Ureter (tissue), 1 donor: ENCODE measurements around the gene HS6ST1. TPM values are rescaled to one million over a fixed set of nuclear protein-coding genes. Genes with fewer than 3 reads are reported as not detected.

Experiments used
- DNase-seq: peaks from one replicate; pipeline ENCODE4 v3.0.0-alpha.2; 2020; ENCODE audit warnings: low spot score
- total RNA-seq: library from RNA; stranded (reverse); gene quantifications from one replicate; pipeline ENCODE4 v1.2.4, GENCODE V29; 2023
- donor health status: DM: yes; HTN: yes; CAD: no.

HS6ST1 gene
- total RNA-seq, 1 donor from 2014 or later, result 56.0 TPM

DNA sequence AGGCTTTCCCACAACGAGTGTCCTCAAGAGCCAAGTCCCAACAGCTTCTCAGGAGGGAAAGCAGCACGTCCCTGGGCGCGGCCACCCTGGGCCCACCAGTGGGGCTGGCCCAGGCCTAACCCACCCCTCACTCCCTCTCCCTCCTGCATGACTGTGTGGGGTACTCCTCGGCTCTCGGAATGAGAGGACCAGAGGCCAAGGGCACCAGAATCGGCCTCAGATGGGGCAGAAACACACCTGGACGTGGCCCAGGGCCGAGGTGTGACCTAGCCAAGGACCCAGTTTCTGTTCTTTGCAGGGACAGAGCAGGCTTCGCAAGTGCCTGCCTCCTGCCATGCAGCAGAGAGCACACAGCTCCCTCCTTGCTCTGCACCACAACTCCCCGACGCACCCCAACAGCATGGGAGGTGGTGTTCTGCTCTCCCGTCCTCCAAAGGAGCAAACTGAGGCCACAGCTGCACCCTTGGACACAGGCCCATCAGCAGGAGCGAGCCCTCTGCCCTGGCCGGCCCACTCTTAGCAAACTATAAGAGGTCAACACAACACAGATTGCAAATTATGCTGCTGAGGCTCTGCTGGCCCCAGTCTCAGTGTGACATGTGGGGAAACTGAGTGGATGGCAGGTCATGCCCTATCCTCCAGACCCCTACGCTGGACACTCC is 19.7 kb downstream of the HS6ST1 start:
- no peak for DNase-seq

GRCh38 chr2:128298286-128298685 is 20.4 kb downstream of the HS6ST1 start:
- no peak for DNase-seq

DNA sequence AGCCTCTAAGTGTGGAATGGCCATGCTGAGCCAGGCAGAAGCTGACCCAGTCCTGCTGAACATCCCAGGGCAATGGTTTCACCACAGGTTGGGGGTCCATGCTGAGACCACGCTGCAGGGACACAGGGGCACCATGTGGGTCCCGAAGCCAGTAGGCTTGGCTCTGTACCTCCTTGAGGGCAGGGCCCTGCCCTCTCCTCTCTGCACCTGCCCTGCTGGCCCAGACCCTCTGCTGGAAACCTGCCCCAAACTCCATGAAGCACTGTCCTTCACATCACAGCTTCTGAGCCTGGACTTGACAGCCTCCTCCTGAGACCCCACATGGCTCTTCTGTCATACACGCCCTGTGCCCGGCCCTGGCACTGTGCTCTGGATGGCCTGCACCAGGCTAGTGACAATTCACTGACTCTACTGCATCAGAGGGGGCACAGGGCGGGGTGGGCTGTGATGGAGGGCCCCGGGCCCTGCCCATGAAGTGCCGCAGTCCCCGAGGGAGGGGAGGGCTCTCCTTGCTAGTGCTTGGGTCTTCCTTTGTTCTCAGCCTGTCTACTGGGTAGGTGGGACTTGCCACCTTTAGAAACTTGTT is 24.7 kb downstream of the HS6ST1 start:
- DNase-seq, result no peak

- DNase-seq, result no peak
These were observed 25.3 kb downstream of the HS6ST1 start for GRCh38 chr2:128293426-128293755.

- DNase-seq, result no peak
These were observed 25.9 kb downstream of the HS6ST1 start for GRCh38 chr2:128292599-128293425.

- DNase-seq, result no peak
These were observed 26.6 kb downstream of the HS6ST1 start for GRCh38 chr2:128291844-128292598.

DNA sequence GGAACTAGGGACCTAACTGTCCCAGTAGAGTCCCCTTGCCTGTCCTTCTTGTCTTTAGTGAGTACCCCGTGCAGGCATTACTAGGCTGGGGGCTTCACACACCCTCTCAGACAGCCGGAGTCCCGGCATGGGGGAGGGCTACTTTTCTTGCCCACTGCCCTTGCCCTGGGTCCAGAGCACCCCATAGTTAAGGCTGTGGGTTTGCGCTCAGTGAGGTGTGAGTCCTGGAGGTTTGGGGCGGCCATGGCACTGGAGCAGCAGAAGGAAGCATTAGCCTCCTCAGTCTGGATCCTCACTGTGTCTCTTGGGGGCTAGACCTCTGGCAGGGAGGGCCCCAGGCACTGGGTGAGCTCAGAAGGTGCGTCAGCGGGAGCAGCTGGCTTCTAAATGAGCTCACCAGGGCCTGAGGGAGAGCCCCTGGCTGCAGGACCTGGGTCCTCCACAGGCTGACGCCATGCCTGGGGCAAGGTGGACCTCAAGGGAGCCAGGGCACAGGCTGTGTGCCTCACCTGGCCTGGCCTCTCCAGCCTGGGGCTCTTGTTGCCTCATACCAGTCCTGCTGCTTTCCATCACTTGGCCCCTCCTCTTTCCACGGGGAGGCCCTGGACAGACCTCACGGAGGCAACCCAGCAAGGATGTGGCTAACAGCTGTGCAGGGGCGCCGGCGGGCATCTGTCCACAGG is 27.4 kb downstream of the HS6ST1 start:
- DNase-seq, result no peak

- no peak for DNase-seq
These were observed 28.3 kb downstream of the HS6ST1 start for GRCh38 chr2:128290356-128290755.

GRCh38 chr2:128289439-128289838 is 29.2 kb downstream of the HS6ST1 start:
- no peak for DNase-seq

DNA sequence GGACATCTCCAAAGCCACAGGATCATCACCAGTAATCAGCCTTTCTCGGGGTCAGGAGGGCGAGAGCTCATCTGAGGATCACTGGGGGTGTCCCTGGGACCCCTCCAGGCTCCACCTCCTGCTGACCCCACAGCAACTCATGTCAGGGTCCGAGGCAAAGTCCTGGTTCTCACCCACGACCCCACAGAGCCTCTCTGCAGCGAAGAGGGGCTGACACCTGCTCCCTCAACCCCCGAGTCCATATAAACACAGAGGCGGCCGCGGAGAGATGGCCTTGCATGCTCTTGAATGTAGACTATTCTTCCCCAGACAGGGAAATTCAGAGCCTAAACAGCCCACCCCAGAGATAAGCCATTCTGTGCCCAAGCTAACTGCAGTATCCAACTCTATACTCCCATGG is 29.9 kb downstream of the HS6ST1 start:
- no peak for DNase-seq

- DNase-seq, result no peak
These were observed 30.6 kb downstream of the HS6ST1 start for GRCh38 chr2:128287780-128288735.

DNA sequence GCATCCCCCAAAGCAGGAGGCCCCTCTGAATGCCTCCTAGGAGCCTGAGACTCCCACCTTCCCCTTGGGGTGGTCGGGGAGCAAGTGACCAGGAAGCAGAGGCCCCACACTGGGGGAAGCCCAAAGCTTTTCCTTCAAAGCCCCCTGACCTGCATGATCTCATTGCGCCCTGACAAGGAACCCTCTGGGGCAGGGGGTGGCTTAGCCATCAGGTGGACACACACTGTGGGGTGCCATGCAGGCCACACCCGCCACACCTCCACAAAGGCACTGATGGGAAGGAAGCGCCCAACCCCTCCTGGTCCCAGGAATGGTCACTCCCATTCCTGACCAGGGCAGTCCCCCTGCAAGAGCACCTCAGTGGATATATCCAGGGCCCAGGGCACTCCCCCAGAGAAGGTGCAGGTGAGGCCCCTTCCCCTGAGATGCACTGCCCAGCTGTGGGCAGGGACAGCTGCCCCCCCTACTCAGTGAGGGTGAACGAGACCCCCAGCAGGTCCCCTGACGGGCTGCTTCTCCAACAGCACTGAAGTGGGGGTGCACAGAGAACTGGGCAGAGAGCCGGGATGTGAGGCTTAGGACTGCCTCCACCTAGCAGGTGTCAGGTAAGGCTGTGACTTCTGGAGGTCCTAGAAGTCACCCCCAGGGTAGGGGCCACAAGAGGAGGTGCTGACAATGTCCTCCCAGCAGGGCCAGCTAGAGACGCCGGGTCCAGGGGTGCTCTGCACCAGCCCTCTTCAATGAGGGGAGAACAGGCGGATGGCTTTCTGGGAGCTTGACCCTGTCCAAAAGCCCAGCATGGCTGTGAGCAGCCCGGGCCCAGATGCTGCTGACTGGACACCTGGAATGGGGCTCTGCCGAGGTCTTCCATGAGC is 31.5 kb downstream of the HS6ST1 start:
- DNase-seq, result no peak

DNA sequence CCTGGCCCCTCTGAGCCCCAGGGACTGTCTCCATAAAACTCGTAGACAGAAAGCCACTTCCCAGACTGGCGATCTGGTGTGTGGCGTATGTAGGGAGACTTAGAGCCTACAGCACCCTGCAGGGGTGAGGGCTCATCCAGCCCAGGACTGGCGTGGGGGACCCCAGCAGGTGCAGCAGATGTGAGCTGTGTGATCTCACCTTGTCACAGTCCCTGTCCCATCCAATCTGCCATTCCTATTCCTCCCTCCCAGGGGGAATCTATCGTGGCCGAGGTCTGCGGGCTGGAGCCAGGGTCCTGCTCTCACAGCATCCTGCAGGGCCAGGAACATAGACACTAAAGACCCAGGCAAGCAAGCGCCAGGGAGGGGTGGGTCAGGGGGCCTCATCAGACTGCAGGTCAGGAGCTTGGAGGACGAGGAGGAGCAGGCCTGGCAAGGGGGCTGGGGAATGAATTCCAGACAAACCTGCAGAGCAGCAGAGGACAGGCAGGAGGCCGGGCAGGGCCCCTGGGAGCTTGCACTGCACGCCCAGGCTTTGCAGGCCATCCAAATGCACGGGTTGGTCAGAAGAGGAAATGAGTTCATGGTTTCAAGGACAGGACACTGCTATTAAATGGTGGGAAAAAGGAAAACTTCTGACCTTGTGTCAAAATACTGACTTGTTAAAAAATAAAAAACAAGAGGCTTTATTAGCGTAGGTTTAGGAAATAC is 32.5 kb downstream of the HS6ST1 start:
- DNase-seq, result no peak

GRCh38 chr2:128285329-128285931 is 33.2 kb downstream of the HS6ST1 start:
- no peak for DNase-seq

DNA sequence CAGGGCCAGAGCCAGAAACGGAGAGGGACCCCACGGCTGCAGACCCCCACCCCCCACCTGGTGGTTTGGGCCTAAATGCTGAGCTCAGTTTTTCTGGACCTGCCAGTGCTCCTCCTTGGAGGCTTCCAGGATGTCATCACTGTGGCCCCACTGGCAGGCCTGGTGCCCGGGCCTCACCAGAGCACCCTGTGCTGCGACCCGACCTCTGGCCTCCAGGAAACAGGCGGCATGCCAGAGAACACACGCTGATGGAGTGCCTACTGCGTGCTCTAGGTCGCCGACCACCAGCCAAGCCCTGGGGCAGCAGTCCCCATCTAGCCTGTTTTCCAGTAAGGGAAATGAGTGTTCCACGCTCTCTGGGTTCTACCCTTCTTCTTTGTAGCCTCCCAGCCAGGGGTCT is 33.8 kb downstream of the HS6ST1 start:
- no peak for DNase-seq

DNA sequence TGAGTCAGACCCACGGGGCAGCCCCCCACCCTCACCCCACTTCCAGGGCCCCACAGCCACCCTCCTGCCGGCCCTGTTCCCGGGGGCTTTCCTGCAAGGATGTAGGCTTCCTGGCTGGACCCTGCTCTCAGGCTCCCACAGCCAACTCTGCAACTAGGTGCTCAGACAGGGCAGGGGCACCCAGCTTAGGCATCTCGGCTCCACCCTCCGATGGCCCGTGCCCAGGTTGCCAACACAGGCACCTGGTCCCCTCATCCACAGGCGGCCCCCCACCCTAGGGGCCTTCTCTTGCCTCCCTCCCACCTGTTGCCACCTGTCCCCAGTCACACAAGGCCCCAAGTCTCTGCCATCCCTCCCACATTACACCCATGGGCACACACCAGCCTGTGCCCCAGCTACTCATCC is 34.6 kb downstream of the HS6ST1 start:
- DNase-seq, result no peak

- no peak for DNase-seq
These were observed 35.5 kb downstream of the HS6ST1 start for GRCh38 chr2:128282976-128283810.
